HG03103 (cell line): ENCODE results near the gene GPRASP3.
"Not testable (repeated sequence)": the region's sequence is repeated elsewhere in the genome, so short reads cannot be mapped to it uniquely, and the experiment has no call there.

Experiments
- ATAC-seq: cut with Tn5 transposase; IDR thresholded peaks from one replicate; pipeline ENCODE4 v1.9.1; 2021; ENCODE audit warnings: low read depth; ENCODE audit not compliant: unreplicated experiment

GPRASP3 gene, protein sequence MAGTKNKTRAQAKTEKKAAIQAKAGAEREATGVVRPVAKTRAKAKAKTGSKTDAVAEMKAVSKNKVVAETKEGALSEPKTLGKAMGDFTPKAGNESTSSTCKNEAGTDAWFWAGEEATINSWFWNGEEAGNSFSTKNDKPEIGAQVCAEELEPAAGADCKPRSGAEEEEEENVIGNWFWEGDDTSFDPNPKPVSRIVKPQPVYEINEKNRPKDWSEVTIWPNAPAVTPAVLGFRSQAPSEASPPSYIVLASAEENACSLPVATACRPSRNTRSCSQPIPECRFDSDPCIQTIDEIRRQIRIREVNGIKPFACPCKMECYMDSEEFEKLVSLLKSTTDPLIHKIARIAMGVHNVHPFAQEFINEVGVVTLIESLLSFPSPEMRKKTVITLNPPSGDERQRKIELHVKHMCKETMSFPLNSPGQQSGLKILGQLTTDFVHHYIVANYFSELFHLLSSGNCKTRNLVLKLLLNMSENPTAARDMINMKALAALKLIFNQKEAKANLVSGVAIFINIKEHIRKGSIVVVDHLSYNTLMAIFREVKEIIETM

DNA sequence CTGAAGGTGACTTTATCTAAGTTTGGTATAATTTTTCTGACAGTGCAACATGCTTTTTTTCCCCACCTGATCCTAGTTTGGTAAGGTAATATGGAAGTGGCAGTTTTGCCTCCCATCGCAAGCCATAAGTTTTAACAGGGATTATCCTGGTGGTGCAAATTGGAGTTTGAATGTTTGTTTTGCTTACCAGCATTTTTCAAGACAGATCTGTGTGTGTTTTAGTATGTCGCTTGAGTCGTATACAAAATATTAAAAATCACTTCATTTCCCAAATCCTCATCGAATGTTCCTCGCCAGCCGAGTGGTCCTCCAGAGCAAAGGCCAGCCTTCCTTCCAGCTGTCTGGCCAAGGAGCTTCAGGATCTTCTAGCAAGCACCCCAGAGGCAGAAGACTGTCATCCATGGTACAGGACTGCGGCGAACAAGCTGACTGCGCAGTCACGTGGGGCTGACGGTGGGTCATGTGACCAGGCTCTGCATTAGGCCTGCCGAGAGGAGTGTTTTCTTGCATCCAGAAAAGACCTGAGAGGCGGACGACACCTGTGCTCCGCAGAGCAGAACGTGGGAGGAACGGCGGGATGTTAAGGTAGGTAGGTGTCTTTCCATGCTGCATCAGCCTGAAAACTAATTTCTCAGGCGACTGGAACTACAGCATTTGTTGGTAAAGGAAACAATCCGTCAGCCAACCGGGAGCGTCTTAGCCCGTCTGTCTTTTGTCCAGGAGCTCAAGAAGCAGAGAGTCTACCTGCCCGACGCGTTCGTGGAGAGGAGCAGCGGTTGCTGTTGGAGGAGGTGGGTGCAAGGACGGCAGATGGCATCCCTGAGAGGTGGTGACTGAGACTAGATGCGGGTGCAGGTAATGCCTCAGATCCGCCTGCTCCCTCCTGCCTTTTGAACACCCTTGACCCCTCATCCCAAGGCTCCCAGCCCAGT is at the start of gene GPRASP3:
Gene GPRASP3, plus strand, starts transcription at position 507 of the 932 bp plus-strand sequence. CDS start 28,253 bp downstream, outside the sequence.
- ATAC-seq: peak; percentile 98

DNA sequence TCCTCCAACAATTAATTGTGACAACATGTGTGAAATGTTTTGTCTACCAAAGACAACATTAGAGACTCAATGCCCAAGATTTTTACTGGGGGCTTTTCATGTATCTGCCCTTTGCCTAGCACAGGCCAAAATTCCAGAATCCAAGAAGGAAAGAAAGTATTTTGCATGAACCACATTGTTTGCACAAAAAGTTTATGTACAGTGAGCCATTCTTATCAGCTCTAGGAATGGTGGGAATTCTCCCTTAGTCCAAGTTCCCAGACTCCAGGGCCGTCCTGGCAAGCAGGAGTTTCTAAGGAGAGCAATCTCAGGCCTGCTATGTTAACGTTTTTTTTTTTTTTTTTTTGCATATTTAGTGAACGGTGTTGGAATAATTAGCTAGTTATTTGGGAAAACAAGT is 47.7 kb upstream of the GPRASP3 start:
- no peak for ATAC-seq

DNA sequence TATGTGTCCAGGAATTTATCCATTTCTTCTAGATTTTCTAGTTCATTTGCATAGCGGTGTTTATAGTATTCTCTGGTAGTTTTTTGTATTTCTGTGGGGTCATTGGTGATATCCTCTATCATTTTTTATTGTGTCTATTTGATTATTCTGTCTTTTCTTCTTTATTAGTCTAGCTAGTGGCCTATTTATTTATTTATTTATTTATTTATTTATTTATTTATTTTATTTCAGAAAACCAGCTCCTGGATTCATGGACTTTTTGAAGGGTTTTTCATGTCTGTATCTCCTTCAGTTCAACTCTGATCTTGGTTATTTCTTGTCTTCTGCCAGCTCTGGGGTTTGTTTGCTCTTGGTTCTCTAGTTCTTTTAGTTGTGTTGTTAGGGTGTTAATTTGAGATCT is 43.1 kb upstream of the GPRASP3 start:
- not testable (repeated sequence) for ATAC-seq

DNA sequence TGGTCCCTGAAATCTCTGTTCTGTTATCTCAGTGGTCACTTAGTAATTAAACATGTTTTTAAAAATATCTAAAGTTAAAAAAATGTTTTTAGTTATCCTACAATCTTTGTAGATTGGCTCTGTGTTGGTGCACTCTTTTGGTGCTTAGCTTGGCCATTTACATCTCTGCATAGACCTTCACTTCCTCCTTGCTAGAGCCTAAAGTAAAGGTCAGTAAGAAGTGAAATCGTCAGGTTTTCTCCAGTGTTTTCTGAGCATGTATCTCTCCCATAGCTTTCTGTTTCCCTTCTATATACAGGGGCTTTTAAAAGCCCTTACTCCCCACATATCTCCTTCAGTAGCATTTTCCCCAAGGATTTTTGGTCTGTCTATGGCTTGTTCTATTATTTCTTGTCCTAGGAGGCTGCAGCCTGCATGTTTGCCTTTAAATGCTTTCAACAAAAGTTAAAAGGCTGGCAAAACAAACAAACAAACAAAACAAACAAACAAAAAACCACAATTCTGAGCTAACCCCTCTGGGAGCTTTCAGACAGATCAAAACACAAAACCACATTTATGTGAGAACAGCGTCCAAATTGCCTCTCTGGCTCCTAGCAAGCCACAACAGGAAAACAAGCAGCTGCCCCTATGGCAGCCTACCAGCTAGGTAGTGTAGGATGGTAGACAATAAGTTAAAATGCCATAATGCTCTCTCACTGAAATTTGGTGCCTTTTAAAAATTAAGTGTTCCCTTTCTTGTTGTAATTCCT is 35.6 kb upstream of the GPRASP3 start:
- no peak for ATAC-seq

DNA sequence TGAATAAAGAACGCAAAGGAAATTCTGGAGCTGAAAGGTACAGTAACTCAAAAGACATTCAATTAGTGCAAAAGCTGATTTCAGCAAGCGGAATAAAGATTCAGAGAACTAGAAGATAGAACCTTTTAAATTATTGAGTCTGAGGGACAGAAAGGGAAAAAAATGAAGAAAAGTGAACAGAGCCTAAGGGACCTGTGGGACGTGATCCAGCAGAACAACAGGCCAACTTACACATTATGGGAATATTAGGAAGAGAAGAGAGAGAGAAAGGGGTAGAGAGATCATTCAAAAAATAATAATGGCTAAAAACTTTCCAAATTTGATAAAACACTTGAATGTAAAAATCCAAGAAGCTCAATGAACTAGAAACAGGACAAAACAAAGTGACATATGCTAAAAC is 25.8 kb upstream of the GPRASP3 start:
- no peak for ATAC-seq

DNA sequence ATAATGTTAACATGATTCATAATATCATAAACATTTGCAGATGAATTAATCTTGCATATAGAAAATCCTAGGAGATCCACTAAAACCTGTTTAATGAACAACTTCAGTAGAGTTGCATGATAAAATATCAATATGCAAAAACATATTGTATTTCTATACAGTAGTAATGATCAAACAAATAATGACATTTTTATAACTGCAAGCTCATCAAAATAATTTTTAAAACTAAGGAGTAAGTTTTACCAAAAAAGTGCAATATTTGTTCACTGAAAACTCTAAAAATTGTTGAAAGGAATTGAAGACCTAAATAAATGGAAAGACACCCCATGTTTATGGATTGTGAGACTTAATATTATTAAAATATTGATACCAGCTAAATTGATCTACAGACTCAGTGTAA is 24.2 kb upstream of the GPRASP3 start:
- no peak for ATAC-seq

DNA sequence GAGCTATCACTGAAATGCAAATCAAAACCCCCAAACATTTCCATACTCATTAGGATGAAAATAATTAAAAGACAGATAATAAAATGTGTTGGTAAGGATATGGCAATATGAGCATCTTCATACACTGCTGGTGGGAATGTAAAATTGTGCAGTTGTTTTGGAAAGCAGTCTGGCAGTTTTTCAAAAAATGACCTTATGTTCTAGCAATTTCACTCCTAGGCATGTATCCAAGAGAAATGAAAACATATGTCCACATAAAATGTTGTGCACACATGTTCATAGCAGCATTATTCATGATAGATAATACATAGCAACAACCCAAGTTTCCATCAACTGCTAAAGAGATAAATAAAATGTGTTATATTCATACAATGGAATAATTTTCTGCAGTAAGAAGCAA is 23.0 kb upstream of the GPRASP3 start:
- ATAC-seq: no peak

DNA sequence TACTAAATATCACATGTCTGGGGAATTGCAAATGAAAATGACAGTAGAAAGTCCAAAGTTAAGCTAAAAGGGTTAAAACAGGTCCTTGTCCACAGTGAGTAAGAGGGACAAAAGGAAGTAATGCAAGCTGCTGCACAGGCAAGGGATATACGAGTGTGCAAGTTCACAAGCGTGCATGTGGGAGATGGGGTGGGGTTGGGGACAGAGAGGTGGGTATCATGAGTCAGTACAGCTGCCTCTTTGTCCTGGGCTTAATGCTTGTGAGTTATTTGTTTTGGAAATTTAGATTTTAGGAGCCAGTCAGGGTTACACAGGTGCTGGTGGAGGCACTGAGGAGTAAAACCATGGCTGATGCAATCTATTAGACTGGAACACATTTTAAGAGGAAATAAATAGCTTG is 11.6 kb upstream of the GPRASP3 start:
- ATAC-seq: no peak

DNA sequence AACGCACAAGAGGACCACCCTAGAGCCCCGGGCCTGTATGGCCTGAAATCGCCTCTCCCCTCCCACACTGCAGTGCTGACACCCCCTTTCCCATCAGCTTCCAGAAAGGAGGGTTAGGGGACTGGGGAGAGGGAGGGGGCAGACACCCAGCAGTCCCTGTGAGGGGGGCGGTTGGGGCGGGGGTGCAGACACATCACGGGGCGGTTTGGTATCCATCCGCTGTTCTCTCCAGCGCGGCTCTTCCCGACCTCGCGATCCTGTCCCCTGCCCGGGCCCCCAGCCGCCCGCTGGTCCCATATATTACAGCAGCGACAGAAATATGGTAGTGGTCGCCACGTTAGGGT is 8.7 kb upstream of the GPRASP3 start:
- ATAC-seq: no peak

DNA sequence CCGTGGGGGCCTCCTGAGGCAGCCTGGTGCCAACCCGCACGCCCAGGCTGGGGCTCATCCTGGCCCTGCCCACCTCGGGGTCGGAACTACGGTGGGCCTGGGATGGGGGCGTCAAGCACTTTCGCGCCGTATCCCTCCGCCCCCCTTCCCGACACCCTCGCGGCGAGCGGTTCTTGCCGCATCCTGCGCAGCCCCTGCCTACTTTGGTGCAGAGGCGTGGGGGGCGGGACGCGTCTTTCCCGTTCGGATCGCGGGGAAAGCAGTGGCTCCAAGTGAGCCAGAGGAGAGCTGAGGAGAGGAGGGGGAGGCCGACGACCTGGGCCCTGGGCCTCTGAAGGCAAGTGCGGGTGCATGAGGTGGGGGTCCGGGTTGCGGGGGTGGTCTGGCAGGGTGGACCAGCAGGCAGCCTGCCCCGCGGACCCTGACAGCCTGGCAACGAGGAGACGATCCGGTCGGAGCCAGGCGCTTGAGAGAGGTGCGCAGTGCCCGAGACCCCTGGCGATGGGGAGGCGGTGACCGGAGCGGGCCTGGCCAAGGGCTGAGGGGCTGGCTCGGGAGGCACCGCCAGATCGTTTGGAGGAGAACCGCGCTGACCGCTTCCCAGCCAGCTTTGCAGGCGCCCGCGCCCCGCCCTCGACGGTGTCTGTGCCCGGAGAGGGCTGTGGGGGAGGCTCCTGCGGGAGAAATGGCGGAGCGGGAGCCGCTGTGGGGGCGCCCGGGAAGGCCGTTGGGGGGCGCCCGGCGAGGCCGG is 8.2 kb upstream of the GPRASP3 start, which contains the start of gene GPRASP2:
Gene GPRASP2, plus strand, starts transcription at position 233 of the 751 bp plus-strand sequence. CDS start 2,422 bp downstream, outside the sequence.
- no peak for ATAC-seq

DNA sequence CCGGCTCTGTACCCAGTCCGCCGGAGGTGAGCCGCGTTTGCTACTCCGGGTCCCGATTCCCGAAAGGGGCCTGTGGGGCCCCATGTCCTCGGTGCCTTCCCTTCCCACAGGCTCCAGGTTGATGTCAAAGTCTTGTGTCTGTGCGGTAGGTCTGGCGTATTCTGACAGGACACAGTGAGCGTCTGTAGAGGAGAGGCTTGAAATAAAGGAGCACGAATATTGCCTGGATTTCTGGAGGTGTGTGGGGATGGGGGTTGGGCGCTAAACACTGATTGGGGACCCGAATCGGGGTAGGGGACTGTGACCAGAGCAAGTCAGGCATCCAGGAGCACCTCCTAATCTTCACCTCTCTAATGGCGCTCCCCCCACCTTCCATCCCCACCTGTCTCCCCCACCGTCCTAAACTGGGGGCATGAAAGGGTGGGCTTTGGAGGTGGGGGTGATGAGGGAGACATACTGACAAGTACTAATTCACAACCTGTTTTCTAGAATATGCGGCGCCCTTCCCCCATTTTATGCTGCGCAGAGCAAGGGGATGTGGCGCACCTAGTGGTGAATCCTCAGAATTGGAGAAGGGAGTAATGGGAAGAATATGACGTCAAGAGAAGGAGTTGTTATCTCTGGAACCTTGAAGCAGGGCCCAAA is 7.4 kb upstream of the GPRASP3 start:
- ATAC-seq: no peak

DNA sequence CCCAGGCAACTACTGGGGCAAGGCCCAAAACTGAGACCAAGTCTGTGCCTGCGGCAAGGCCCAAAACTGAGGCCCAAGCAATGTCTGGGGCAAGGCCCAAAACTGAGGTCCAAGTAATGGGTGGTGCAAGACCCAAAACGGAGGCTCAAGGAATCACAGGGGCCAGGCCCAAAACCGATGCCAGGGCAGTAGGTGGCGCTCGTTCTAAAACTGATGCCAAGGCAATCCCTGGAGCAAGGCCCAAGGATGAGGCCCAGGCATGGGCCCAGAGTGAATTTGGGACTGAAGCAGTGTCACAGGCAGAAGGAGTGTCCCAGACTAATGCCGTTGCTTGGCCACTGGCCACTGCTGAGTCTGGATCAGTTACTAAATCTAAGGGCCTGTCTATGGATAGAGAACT is 5.5 kb upstream of the GPRASP3 start:
- ATAC-seq: no peak

DNA sequence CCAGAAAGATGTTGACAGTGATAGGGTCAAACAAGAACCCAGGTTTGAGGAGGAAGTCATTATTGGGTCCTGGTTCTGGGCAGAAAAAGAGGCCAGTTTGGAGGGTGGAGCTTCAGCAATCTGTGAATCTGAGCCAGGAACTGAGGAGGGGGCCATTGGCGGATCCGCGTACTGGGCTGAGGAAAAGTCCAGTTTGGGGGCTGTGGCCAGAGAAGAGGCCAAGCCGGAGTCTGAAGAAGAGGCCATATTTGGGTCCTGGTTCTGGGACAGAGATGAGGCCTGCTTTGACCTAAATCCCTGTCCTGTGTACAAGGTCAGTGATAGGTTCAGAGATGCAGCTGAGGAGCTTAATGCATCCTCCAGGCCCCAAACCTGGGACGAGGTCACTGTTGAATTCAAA is 4.6 kb upstream of the GPRASP3 start:
- ATAC-seq: no peak

DNA sequence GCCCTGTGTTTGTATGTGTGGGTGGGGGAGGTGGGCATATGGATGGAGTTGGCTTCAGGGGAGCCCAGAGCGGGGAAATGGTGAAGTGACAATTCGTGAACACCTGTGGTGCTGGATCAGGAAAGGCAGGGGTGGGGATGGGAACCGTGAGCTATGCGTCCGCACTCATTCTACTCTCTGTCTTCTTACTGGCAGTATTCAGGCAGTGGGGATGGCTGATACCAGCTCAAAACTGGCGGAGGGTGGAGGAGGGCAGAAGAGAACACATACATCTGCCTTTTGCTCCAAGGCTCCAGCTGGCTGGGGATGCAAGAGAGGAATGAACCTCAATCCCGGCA is 595 bp downstream of the GPRASP3 start:
- not testable (repeated sequence) for ATAC-seq

DNA sequence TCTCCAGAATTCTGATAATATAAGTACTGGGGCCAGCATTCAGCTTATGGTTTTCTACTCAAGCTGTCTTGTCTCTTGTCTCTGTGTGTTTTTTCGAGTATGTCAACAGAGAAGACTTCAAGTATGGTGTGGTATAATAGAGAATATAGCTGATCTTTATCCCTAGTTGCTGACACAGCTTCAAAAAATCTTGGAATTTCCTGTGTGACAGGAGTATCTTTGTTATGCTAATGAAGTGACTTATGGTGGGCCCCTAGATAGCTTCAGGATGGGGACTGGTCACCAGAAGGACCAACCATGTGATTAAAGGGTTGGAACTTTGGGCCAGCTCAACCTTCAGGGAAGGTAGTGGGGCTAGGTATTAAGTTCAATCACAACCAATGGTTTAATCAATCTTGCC is 2.9 kb downstream of the GPRASP3 start:
- ATAC-seq: no peak

DNA sequence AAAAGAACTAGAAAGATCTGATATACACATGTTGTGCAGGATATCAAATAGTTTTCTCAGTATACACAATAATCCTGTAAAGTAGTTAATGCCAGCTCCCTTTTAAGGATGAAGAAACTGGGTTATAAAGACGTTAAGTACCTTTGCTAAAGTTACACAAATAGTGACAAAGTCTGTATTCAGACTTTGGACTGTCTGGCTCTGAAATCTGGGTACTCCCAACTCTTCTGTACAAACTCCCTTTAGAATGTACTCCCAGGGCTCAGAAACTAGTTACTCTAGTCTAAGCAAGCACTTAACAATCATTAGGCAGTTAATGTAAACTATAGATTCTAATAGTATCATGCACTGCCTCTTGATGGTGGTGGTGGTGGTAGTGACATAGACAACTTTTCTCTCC is 7.2 kb downstream of the GPRASP3 start:
- no peak for ATAC-seq

DNA sequence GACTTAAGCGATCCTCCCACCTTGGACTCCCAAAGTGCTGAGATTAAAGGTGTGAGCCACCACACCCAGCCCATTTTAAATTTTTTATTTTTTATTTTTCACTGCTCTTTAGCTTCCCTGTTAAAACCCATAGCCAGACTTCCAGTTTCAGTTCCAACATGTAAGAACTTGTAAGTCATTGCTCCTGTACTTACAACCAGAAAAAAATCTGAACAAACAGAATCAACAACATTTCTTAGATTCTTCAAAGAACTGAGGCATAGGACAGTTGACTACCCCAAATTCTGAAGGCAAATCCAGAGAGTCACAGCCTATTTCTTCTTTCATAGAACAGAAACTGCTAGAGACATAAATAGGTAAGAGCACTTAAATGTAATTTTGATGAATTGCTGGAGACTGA is 8.1 kb downstream of the GPRASP3 start:
- no peak for ATAC-seq

DNA sequence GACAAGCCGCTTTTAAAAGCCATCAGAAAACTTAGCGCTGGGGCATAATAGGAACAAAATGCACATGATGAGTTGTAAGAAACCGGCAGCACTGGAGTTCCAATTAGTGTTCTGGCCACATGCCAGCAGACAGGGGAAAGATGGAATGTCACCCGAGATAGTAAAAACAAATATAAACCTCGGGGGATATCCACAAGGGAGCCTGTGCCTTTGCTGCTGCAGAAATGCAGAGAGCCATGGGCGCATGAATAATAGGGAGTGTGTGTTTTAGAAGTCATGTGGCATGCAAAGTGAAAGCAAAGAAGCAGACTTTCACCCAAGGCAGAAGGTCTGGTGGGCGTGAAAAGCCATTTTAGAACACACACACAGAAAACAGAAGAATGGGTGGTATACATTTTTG is 19.1 kb downstream of the GPRASP3 start:
- ATAC-seq: no peak

DNA sequence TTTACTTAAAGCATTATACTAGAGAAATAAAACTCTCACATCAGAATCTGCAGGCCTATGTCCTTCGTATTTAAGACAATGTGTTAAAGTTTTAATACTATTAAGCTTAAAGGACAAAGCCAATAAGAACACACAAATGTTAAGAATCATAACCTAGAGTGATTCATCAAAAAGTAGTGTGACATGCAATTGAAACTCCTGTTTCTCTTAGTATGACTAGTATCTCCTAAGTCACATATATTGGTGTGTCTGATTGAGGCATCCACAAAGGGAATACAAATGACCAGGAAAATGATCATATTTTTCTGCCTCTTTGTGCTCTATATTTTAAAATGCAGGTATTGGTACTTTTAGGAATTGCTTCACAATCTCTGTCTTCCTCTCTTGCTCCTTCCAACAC is 23.8 kb downstream of the GPRASP3 start:
- no peak for ATAC-seq

DNA sequence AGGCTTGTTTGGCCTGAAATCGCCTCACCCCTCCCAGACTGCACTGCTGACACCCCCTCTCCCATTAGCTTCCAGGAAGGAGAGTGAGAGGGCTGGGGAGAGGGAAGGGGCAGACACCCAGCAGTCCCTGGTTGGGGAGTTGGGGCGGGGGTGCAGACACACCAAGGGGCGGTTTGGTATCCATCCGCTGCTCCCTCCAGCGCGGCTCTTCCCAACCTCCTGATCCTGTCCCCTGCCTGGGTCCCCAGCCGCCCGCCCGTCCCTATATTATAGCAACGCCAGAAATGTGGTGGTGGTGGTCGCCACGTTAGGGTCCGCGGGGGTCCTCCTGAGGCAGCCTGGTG is 24.9 kb downstream of the GPRASP3 start:
- ATAC-seq: no peak
